ENCODE results near the gene ABCB6. TPM values are rescaled to one million over a fixed set of nuclear protein-coding genes. Genes with fewer than 3 reads are reported as not detected.

Gene ABCB6
- total RNA-seq, 1 donor = 28.2 TPM

DNA sequence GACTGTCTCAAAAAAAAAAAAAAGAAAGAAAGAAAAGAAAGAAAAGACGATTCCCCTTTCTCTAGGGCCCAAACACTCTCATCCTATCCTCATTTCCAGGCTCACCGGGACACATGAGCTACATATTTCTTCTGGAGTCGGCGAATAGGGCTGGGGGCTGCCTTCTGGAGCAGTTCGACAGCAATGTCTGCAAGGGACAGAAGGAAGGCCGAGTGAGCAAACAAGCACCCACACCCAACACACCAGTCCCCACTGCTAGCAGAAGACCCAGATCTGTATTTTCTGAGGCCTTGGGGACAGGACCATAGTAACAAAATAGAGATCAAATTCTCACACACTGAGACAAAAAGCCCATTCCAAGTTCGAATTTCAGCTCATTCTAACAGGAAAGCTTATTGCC is 43.3 kb downstream of the ABCB6 start:
- Histone ChIP-seq H3K27ac (ENCODE audit: low read depth, low read length) (peak overlapping the region; percentile 83), H4K20me1 (ENCODE audit: insufficient read depth, low read length) (peaks cover 13% of the 10 kb centered on the region), H2AFZ (ENCODE audit: low read length) (no peak overlapping the region), H3K9me3 (ENCODE audit: low read depth, low read length) (no peaks in the 10 kb centered on the region), H3K4me2 (ENCODE audit: insufficient read depth, low read length) (peak overlapping the region; percentile 94), H3K4me1 (ENCODE audit: insufficient read depth, low read length) (peaks cover 36% of the 10 kb centered on the region), H3K36me3 (ENCODE audit: insufficient read depth, low read length) (peaks cover 25% of the 10 kb centered on the region), H3K4me3 (ENCODE audit: insufficient read depth, low read length) (peak overlapping the region; percentile 78), H3K27me3 (ENCODE audit: insufficient read depth, low read length) (no peaks in the 10 kb centered on the region), H3K79me2 (ENCODE audit: insufficient read depth, low read length) (peaks cover 48% of the 10 kb centered on the region)
- DNase-seq (ENCODE audit: insufficient read length, low spot score, missing footprints) = no peak
- no peak for TF ChIP-seq CTCF (IDR thresholded peaks at IDR 0.05; ENCODE audit: extremely low read depth, low read depth, low read length)

GRCh38 chr2:219174801-219175200 is 44.0 kb downstream of the ABCB6 start:
- Histone ChIP-seq H3K4me3 (ENCODE audit: insufficient read depth, low read length) (no peak overlapping the region), H3K4me2 (ENCODE audit: insufficient read depth, low read length) (no peak overlapping the region), H3K79me2 (ENCODE audit: insufficient read depth, low read length) (peaks cover 41% of the 10 kb centered on the region), H3K36me3 (ENCODE audit: insufficient read depth, low read length) (peaks cover 18% of the 10 kb centered on the region), H3K27me3 (ENCODE audit: insufficient read depth, low read length) (no peaks in the 10 kb centered on the region), H2AFZ (ENCODE audit: low read length) (no peak overlapping the region), H3K4me1 (ENCODE audit: insufficient read depth, low read length) (peaks cover 36% of the 10 kb centered on the region), H4K20me1 (ENCODE audit: insufficient read depth, low read length) (peaks cover 13% of the 10 kb centered on the region), H3K9me3 (ENCODE audit: low read depth, low read length) (no peaks in the 10 kb centered on the region), H3K27ac (ENCODE audit: low read depth, low read length) (peak overlapping the region; percentile 9)
- no peak for TF ChIP-seq CTCF (IDR thresholded peaks at IDR 0.05; ENCODE audit: extremely low read depth, low read depth, low read length)
- DNase-seq (ENCODE audit: insufficient read length, low spot score, missing footprints) = no peak

- Histone ChIP-seq H3K4me1 (ENCODE audit: insufficient read depth, low read length) (peaks cover 31% of the 10 kb centered on the region), H3K36me3 (ENCODE audit: insufficient read depth, low read length) (peaks cover 15% of the 10 kb centered on the region), H3K9me3 (ENCODE audit: low read depth, low read length) (no peaks in the 10 kb centered on the region), H2AFZ (ENCODE audit: low read length) (no peak overlapping the region), H4K20me1 (ENCODE audit: insufficient read depth, low read length) (peaks cover 8% of the 10 kb centered on the region), H3K4me2 (ENCODE audit: insufficient read depth, low read length) (peak overlapping the region; percentile 5), H3K79me2 (ENCODE audit: insufficient read depth, low read length) (peaks cover 34% of the 10 kb centered on the region), H3K27me3 (ENCODE audit: insufficient read depth, low read length) (no peaks in the 10 kb centered on the region), H3K4me3 (ENCODE audit: insufficient read depth, low read length) (no peak overlapping the region), H3K27ac (ENCODE audit: low read depth, low read length) (peak overlapping the region; percentile 9)
- TF ChIP-seq CTCF (IDR thresholded peaks at IDR 0.05; ENCODE audit: extremely low read depth, low read depth, low read length) = no peak
- DNase-seq (ENCODE audit: insufficient read length, low spot score, missing footprints) = no peak
These were observed 44.6 kb downstream of the ABCB6 start for GRCh38 chr2:219174146-219174545.

DNA sequence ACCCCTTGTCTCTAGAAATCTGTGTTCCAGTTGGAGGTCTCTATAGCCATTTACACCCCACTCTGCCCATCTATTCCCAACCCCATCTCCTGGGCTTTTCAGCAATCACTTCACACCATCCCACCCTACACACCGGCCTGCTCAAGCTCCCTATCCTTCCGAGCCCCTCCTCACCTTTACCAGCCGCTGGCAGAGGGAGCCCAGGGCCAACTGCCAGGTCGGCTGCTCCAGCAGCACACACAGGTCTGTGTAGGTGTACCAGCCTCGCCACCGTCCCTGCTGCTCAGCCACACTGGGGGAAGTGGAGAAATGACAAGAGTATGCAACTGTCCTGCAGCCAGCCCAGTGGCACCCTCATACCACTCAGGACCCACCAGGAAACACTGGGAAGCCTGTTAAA is 45.6 kb downstream of the ABCB6 start:
- no peak overlapping the region for H3K27ac ChIP-seq (ENCODE audit: low read depth, low read length)
- H3K79me2 ChIP-seq (ENCODE audit: insufficient read depth, low read length) = peaks cover 25% of the 10 kb centered on the region
- H3K27me3 ChIP-seq (ENCODE audit: insufficient read depth, low read length) = no peaks in the 10 kb centered on the region
- no peak overlapping the region for H3K4me2 ChIP-seq (ENCODE audit: insufficient read depth, low read length)
- no peak overlapping the region for H2AFZ ChIP-seq (ENCODE audit: low read length)
- H3K9me3 ChIP-seq (ENCODE audit: low read depth, low read length) = no peaks in the 10 kb centered on the region
- H3K4me1 ChIP-seq (ENCODE audit: insufficient read depth, low read length) = peaks cover 26% of the 10 kb centered on the region
- TF ChIP-seq CTCF (IDR thresholded peaks at IDR 0.05; ENCODE audit: extremely low read depth, low read depth, low read length) = no peak
- no peak overlapping the region for H3K4me3 ChIP-seq (ENCODE audit: insufficient read depth, low read length)
- H4K20me1 ChIP-seq (ENCODE audit: insufficient read depth, low read length) = peaks cover 4% of the 10 kb centered on the region
- peaks cover 15% of the 10 kb centered on the region for H3K36me3 ChIP-seq (ENCODE audit: insufficient read depth, low read length)
- DNase-seq (ENCODE audit: insufficient read length, low spot score, missing footprints) = no peak
